ENCODE measurements around the gene ASCL5. TPM values are rescaled to one million over a fixed set of nuclear protein-coding genes. Genes with fewer than 3 reads are reported as not detected.

ASCL5 gene
- total RNA-seq, 1 donor = not detected

GRCh38 chr1:201104141-201104540 lies 22.8 kb downstream of the ASCL5 start:
- DNase-seq (ENCODE audit: low read depth) = no peak
- TF ChIP-seq CTCF (IDR thresholded peaks at IDR 0.05; ENCODE audit: insufficient read depth, low read depth, low read length) = no peak
- no peak overlapping the region for H3K4me3 ChIP-seq (ENCODE audit: low read depth, low read length)

- DNase-seq (ENCODE audit: low read depth) = no peak
- no peak overlapping the region for H3K4me3 ChIP-seq (ENCODE audit: low read depth, low read length)
- no peak for TF ChIP-seq CTCF (IDR thresholded peaks at IDR 0.05; ENCODE audit: insufficient read depth, low read depth, low read length)
Measured at GRCh38 chr1:201103666-201104065, 23.3 kb downstream of the ASCL5 start.

- no peak for DNase-seq (ENCODE audit: low read depth)
- H3K4me3 ChIP-seq (ENCODE audit: low read depth, low read length) = no peak overlapping the region
- TF ChIP-seq CTCF (IDR thresholded peaks at IDR 0.05; ENCODE audit: insufficient read depth, low read depth, low read length) = no peak
Measured at GRCh38 chr1:201100169-201100930, 26.6 kb downstream of the ASCL5 start.

- no peak overlapping the region for H3K4me3 ChIP-seq (ENCODE audit: low read depth, low read length)
- no peak for DNase-seq (ENCODE audit: low read depth)
- TF ChIP-seq CTCF (IDR thresholded peaks at IDR 0.05; ENCODE audit: insufficient read depth, low read depth, low read length) = no peak
Measured at GRCh38 chr1:201098992-201099677, 27.8 kb downstream of the ASCL5 start.

- no peak for DNase-seq (ENCODE audit: low read depth)
- no peak overlapping the region for H3K4me3 ChIP-seq (ENCODE audit: low read depth, low read length)
- no peak for TF ChIP-seq CTCF (IDR thresholded peaks at IDR 0.05; ENCODE audit: insufficient read depth, low read depth, low read length)
Measured at GRCh38 chr1:201096977-201097856, 29.8 kb downstream of the ASCL5 start.

- no peak for DNase-seq (ENCODE audit: low read depth)
- TF ChIP-seq CTCF (IDR thresholded peaks at IDR 0.05; ENCODE audit: insufficient read depth, low read depth, low read length) = no peak
- no peak overlapping the region for H3K4me3 ChIP-seq (ENCODE audit: low read depth, low read length)
Measured at GRCh38 chr1:201096041-201096461, 30.9 kb downstream of the ASCL5 start.
